HK-2 (cell line): ENCODE results near the gene USP6NL.
"Not testable (repeated sequence)": the region's sequence is repeated elsewhere in the genome, so short reads cannot be mapped to it uniquely, and the experiment has no call there.

Experiments
- DNase-seq: peaks from one replicate; pipeline ENCODE4 v3.0.0-alpha.2; 2018; ENCODE audit not compliant: unreplicated experiment

The USP6NL gene

GRCh38 chr10:11611248-11612020, at the start of gene USP6NL:
Gene USP6NL, minus strand, starts transcription at chr10:11611650. Its CDS starts 14,016 bp downstream, at chr10:11597634.
- peak; percentile 76 for DNase-seq

GRCh38 chr10:11658801-11659368, 47.4 kb upstream of the USP6NL start:
- no peak for DNase-seq

- no peak for DNase-seq
Measured at GRCh38 chr10:11655836-11656235, 44.4 kb upstream of the USP6NL start.

- no peak for DNase-seq
Measured at GRCh38 chr10:11654659-11655058, 43.2 kb upstream of the USP6NL start.

- DNase-seq: no peak
Measured at GRCh38 chr10:11653758-11654471, 42.5 kb upstream of the USP6NL start.

GRCh38 chr10:11647676-11648075, 36.2 kb upstream of the USP6NL start:
- DNase-seq: no peak

GRCh38 chr10:11646450-11646849, 35.0 kb upstream of the USP6NL start:
- DNase-seq: no peak

- DNase-seq: no peak
Measured at GRCh38 chr10:11643039-11643438, 31.6 kb upstream of the USP6NL start.

- no peak for DNase-seq
Measured at GRCh38 chr10:11642566-11642965, 31.1 kb upstream of the USP6NL start.

- DNase-seq: no peak
Measured at GRCh38 chr10:11639849-11640764, 28.7 kb upstream of the USP6NL start.

- no peak for DNase-seq
Measured at GRCh38 chr10:11639362-11639761, 27.9 kb upstream of the USP6NL start.

GRCh38 chr10:11638055-11638698, 26.7 kb upstream of the USP6NL start:
- DNase-seq: no peak

- DNase-seq: no peak
Measured at GRCh38 chr10:11636697-11637303, 25.4 kb upstream of the USP6NL start.

GRCh38 chr10:11631890-11632587, 20.6 kb upstream of the USP6NL start:
- no peak for DNase-seq

- DNase-seq: no peak
Measured at GRCh38 chr10:11631291-11631690, 19.8 kb upstream of the USP6NL start.

GRCh38 chr10:11629731-11630130, 18.3 kb upstream of the USP6NL start:
- DNase-seq: no peak

- not testable (repeated sequence) for DNase-seq
Measured at GRCh38 chr10:11627941-11628340, 16.5 kb upstream of the USP6NL start.

GRCh38 chr10:11626071-11626470, 14.6 kb upstream of the USP6NL start:
- DNase-seq: no peak

GRCh38 chr10:11625019-11625735, 13.7 kb upstream of the USP6NL start:
- no peak for DNase-seq

GRCh38 chr10:11617233-11617632, 5.8 kb upstream of the USP6NL start:
- DNase-seq: no peak
